IPS-20b (cell line): ENCODE results near the gene PDE9A.

Experiments used
- H3K27ac ChIP-seq: one replicate; pipeline ENCODE4 v1.5.1; 2013; ENCODE audit warnings: low read length
- H3K27me3 ChIP-seq: 2 replicates; pipeline ENCODE4 v1.6.1; 2013; ENCODE audit warnings: mild to moderate bottlenecking, low read length, inconsistent platforms; ENCODE audit not compliant: insufficient read depth
- H3K36me3 ChIP-seq: 2 replicates; pipeline ENCODE4 v1.6.1; 2013; ENCODE audit warnings: low read depth, mild to moderate bottlenecking, inconsistent platforms, low read length, moderate library complexity; ENCODE audit not compliant: insufficient read depth
- H3K4me1 ChIP-seq: 2 replicates; pipeline ENCODE4 v1.6.1; 2013; ENCODE audit warnings: mild to moderate bottlenecking, control low read depth, inconsistent platforms, low read length, moderate library complexity; ENCODE audit not compliant: insufficient read depth
- H3K4me3 ChIP-seq: 2 replicates; pipeline ENCODE4 v1.5.1; 2013; ENCODE audit warnings: mild to moderate bottlenecking, low read length, inconsistent platforms
- H3K9ac ChIP-seq: 2 replicates; pipeline ENCODE4 v1.6.1; 2013; ENCODE audit warnings: low read depth, mild to moderate bottlenecking, inconsistent platforms, low read length, moderate library complexity
- H3K9me3 ChIP-seq: 2 replicates; pipeline ENCODE4 v1.6.1; 2013; ENCODE audit warnings: mild to moderate bottlenecking, low read depth, low read length, inconsistent platforms; ENCODE audit not compliant: insufficient read depth

Gene PDE9A

DNA sequence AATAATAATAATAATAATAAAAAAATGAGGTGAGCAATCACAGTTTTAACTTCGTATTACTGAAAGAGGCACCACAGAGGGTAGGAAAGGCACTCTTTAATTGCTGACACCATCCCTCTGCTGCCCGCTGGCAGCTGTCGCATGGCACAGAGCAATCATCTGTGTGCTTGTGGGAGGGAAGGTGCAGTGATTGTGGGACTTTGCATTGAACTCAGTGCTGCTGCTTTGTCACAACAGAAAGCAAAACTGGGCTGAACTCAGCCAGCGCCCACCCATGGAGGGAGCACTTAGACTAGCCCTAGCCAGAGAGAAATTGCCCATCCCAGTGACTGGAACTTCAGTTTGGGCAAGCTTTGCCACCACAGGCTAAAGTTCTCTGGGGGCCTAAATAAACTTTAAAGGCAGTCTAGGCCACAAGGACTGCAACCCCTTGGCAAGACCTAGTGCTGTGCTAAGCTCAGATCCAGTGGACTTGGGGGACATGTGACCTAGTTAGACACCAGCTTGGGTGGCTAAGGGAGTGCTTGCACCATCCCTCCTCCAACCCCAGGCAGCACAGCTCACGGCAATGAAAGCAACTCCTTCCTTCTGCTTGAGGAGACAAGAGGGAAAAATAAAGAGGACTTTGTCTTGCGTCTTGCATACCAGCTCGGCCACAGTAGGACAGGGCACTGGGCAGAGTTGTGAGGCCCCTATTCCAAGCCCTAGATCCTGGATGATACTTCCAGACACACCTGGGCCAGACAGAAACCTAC lies 166.6 kb downstream of the PDE9A start:
- no peak overlapping the region for H3K4me3 ChIP-seq
- H3K9ac ChIP-seq: no peak overlapping the region
- no peaks in the 10 kb centered on the region for H3K4me1 ChIP-seq
- H3K9me3 ChIP-seq: peaks cover 13% of the 10 kb centered on the region
- peaks cover 12% of the 10 kb centered on the region; the same call in 1 of the 2 replicates for H3K27me3 ChIP-seq
- H3K27ac ChIP-seq: no peak overlapping the region
- H3K36me3 ChIP-seq: no peaks in the 10 kb centered on the region

GRCh38 chr21:42820616-42821465 lies 167.4 kb downstream of the PDE9A start:
- no peaks in the 10 kb centered on the region for H3K4me1 ChIP-seq
- peaks cover 20% of the 10 kb centered on the region; the same call in 1 of the 2 replicates for H3K27me3 ChIP-seq
- H3K27ac ChIP-seq: no peak overlapping the region
- peaks cover 8% of the 10 kb centered on the region for H3K9me3 ChIP-seq
- H3K9ac ChIP-seq: no peak overlapping the region
- no peak overlapping the region for H3K4me3 ChIP-seq
- no peaks in the 10 kb centered on the region for H3K36me3 ChIP-seq
